CD4-positive, alpha-beta T cell treated with Interleukin-4 for 4 hours (primary cell): ENCODE results near the gene TWF2.

Experiments used
- DNase-seq: peaks from one replicate; pipeline ENCODE4 v3.0.0-alpha.2; 2020

TWF2 gene

DNA sequence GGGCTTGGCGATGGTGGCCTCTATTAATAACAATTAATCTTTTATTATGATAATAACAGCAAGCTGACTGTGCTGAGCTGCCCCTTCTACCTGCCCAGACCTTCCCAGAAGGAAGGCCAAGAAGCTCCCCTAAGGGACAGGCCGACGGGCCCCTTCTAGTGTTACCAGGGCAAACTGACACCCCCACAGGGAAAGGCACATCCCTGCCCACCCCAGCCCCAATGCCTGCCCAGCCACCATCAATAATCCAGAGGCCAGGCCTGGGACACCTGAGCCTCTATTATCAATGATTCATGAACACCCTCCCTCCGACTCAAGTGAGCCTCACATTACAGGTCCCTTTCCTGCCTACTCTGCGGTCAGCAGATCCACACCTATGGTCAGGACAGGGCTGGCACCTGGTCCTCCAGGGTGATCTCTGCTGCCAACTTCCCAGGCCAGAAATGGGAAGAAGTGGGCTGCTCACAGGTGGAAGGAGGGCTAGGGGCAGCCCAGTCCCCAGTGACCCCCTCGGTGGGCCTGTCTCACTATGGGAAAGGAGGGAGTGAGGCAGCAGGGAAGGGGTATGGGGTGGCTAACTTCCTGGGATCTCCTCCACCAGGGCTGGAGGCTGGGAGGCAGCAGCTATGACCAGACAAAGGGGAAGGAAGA is 1.8 kb downstream of the TWF2 start:
- DNase-seq = no peak

DNA sequence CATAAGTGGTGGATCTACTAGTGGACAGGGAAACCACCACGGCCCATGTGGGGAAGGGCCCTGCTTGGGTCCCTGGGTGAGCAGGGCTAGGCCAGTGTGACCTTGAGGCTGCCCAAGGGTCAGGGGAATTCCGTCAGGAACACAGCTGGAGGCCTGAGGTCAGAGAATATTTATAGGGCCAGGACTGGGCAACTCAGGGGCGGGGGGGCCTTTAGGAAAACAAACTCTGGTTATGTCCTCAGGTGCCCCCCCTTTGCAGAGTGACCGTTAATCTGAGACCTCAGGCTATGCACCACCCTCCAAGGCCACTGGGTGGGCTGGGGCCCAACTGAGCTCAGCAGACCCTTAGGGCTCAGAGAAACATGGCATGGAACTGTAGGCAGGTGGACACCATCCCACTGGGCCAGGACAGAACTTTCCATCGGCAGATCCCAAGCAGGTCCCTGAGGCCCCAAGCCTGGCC is 2.5 kb downstream of the TWF2 start:
- no peak for DNase-seq

DNA sequence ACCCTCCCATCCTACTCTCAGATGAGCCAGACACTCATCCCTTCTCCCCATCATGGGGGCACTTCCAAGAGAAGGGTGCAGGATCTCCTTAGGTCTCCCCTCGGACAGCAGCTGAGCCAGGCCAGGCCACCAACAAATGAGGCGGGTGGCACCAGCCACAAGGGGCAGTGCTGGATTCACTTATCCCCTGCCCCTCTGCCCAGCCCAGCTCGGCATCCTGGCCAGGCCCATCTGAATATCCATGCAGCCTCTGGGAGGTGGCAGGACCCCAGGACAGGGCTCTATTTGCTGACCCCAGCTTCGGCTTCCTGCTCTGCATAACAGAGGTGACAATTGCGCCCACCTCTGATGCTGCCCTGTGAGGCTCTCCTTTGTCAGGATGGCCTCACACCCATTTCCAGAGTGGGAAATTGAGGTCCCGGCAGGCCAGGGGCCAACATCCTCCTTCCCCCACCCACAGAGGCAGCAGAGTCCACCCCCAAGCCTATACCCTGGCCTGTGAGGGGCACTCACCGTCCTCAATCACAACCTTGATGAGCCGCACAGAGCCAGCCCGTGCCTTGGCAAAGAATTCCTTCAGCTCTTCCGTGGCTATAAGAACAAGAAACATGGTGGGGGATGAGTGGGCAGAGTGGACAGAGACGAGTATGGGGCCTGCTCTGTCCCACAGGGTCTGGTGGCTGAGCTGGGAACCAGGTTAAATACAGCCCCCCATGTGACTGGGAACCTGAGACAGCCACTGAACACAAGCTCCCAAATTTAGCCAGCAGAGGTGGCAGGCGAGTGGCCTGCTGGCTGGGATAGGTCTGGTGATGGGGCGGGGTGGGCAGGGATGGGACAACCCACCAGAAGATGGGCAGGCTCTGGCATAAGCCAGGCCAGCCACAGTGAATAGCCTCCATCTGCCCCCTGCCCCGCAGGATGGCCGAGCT is 4.2 kb downstream of the TWF2 start:
- no peak for DNase-seq

DNA sequence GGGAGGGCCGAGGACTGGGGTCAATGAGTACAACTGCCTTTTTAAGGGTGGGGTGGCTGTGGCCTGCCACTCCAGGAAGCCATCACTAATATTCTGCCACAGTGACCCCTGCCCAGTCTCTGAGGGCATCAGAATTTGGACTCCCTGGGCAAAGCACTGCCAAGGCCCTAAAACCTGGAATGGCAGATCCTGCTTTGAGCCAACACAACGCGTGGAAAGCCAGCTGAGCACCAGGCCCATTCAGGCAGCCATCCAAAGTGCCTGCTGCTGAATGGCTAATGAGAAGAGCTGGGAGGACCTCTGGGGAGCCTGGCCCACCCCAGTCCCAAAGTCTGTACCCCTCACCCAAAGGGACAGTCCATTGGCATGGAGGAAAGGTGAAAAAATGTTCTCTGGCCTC is 5.0 kb downstream of the TWF2 start:
- DNase-seq = no peak

DNA sequence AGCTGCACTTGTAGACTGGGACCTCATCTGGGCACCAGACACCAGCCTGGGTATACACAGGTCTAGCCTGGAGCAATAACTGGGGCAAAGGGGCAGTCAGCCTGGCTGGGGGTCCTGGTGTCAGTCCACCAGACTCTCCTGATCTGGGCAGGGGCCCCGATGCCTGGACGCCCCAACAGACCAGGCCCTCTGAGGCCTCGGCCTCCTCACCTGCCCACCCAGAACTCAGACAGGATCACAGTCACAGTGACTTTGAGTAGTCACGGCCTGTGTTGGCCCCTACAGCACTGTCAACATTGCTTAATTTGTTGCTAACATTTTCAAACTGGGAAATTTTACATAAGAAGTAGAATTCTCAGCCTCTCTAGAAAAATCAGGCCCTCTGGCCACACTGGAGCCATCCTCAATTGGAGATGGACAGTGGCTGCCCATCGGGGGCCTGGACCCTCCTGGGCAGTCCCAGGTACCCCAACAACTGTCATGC is 5.8 kb downstream of the TWF2 start:
- no peak for DNase-seq

DNA sequence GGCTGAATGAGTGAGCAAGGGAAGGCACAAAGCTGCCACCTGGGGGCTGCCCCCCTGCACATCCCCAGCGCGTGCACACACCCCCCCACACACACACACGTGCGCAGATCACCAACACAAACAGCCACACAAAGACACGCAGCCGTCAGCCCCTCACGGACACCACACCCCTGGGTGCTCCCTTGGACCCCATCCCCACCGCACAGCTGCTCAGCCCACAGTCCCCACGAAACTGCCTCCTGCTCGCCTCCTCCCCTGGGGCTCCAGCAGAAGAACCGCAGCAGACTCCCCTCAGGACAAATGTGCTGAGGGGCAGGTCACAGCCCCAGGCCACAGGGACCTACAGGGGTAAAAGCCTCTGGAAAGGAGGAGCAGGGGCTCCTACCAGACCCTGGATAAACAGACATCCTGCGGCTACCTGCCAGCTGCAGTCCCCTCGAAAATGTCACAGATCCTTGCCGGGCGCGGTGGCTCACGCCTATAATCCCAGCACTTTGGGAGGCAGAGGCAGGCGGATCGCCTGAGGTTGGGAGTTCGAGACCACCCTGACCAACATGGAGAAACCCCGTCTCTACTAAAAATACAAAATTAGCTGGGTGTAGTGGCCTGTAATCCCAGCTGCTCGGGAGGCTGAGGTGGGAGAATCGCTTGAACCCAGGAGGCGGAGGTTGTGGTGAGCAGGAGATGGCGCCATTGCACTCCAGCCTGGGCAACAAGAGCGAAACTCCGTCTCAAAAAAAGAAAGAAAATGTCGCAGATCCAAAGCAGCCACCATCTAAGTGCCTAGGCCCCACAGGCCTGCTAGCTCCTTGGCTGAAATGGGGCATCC is 6.5 kb downstream of the TWF2 start:
- DNase-seq = no peak

DNA sequence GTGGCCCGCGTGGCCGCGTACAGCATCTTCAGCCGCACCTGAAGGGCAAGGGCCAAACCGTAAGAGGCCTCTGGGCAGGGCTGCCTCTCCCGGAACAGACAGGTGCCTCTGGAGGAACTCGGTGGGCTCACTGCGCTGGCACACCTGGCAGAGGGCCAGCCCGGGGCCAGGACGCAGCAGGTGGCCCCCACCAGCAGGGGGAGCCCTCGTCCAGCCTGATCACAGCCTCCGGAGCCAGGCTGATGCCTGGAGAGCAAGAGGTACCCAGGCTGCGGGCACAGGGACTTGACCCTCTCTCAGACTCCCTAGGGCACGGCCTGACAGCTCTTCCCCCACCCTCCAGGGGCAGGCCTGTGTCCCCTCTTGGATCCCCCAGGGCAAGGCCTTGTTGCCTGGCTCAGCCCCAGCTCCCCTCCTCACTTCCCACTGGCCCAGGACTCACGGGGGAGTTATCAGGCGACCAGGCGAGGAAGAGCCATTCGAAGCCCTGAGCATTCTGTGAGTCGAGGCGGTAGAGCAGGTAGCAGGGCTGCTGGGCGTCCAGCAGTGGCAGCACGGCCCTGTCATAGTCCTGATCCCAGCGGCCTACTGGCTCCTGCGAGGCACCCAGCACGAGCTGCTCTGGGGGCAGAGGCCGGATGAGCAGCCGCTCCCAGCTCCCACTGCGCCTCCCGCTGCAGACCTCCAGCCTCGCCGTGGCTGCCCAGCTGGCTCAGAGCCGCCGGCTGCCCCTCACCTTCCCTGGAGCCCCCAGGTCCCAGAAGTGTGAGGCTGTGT is 7.3 kb downstream of the TWF2 start:
- DNase-seq = peak; percentile 76

DNA sequence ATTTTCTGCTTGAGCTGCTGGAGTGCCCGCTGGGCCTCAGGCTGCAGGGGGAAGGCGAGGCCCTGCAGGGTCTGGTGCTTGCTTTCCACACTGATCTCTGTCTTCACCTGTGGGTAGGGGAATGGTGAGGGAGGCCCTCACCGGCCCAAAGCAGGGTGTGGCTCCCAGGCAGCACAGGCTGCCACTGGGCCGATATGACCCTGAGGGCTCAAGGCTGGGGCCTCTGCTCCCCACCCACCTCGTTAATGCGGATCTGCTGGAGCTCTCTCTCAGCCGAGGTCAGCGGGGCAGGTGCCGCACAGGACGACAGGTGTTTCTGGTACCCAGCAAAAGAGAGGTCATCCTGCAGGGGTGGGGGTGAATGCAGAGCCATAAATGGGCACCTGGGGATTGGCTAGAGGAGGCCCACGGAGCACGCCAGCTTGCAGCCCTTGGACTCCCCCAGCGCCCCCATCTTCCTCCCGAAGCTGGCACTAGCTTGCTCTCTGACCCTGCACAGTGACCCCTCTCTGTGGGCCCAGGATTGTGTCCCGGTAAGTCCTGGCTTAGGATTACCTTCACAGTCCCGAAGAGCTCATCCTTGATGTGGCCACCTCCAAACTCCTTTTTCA is 8.0 kb downstream of the TWF2 start:
- no peak for DNase-seq

DNA sequence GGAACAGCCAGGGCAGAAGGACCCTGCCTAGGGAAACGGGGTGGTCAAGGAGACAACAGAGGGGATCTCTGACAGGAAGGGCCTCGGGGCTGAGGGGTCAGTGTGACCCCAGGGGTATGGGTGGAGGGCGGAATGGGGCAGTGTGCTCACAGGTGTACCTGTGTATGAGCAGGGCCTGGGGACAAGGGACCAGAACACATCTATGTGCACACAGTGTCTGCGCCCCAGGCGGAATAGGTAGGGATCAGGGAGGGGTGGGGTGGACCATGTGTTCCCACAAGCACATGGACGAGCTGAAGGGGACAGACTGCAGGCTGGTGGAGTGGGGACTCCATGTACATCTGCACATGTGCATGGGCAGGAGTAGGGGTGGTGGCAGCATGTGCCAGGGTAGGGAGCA is 8.5 kb downstream of the TWF2 start:
- DNase-seq = no peak

DNA sequence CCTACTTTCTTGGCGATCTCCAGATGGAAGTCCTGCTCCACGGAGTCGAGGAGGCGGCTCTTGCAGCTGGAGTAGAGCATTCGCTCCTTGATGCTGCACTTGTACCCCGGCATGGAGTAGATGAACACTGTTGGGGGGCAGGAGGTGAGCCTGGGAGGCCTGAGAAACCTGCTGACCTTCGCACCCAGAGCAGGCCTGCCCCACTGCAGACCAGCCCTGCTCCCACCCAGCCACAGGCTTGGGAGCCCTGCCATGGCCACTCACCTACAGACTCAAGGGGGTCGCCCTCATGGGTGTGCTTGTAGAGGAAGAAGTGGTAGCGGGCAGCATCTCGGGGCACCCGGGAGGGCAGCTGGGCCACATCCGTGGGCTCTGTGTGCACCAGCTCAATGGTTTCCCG is 9.3 kb downstream of the TWF2 start:
- DNase-seq = no peak

DNA sequence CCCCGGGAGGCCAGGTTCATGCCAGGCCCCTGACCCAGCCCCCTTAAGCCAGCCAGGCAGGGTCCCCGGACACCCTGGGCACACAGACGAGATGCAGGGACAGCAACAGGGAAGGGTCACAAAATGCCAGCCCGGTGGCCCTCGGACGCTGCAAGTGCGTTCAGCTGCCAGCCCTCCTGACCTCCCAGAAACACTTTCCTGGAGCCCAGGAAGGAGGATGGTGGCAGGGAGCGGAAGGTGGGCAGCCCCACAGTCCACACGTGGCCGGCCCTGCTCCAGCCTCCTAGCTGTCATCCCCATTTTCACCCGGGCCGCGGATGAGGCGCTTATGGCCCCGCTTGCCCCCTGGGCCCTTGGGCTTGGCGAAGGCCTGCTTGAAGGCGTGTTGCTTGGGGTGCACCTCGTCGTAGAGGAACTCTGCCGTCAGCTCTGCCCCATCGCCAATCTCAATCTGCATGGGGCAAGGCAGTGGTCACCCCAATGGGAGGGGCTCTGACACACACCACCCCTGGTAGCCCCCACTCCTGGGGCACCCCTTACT is 10.1 kb downstream of the TWF2 start:
- no peak for DNase-seq

DNA sequence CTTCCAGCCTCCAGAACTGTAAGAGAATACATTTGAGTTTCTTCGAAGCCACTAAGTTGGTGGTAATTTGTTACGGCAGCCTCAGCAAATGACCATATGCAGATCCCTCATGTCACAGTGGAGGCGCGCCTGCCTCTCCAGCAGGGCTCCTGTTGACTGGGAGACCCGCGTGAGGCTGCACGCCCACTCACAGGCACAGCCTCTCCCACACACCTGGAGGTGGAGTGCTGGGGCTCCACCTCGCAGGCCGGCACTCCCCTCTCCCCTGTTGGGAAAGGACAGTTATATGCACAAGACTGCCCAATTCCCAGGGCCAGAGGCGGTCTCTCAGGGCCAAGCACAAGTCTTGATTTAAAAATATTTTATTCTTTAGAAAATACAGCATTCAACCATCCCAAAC is 10.7 kb downstream of the TWF2 start:
- DNase-seq = no peak

DNA sequence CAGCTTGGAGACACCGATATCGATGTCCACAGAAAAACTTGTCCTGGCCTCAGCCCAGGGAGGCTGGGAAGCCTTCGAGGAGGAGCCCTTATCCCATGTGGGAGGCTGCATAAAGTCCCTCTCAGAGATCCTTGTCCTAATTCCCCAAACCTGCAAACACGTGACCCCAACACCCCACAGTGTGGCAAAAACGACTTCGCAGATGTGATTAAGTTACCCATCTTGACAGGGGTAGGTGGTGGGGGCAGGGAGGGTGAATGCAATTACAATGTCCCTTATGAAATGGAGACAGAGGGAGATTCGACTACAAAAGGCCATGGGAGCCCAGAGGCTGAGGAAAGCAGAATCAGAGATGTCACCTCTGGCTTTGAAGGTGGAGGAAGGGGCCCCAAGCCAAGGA is 11.2 kb downstream of the TWF2 start:
- DNase-seq = no peak

DNA sequence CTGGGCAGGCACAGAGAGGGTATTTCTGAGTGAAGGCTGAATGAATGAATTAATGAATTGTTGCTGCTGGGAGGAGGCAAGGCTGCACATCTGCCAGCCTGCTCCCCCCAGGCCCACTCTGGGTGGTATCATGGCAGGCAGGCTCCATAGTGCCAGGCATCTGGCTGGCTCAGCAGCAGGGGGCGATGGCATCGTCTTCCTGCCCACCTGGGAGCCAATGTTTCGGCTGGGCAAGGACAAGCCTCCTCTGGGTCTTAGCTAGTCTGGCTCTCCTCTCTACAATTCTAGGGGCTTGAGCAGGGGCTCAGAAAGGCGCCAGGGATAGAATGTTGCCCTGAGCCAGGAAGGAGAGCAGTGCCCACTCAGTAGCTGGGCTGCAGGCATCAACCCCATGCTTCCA is 11.8 kb downstream of the TWF2 start:
- no peak for DNase-seq

DNA sequence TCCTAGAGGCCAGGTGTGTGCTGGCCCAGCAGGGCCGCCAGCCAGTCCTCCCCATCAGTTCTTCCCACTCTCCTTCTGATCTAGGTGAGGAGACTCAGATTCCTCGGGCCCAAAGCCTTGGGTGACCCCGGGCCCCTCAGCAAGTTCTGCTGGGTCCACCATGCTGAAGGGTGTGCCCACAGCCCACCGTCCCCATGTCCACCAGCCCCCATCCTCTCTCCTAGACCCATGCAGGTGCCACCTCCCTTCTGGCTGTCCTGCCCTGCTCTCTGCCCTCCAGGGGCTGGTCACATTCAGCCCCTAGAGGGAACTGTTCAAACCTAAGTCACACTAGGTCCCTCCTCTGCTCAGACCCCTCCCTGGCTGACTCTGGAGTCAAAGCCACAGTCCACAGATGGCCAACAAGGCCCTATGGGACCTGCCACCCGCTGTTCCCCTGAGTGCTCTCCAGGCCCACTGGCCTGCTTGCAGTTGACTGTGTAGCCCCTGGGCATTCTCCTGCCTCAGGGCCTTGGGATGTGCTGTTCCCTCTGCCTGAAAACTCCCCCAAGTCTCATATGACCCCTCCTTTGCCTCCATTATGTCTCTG is 12.6 kb downstream of the TWF2 start:
- no peak for DNase-seq

DNA sequence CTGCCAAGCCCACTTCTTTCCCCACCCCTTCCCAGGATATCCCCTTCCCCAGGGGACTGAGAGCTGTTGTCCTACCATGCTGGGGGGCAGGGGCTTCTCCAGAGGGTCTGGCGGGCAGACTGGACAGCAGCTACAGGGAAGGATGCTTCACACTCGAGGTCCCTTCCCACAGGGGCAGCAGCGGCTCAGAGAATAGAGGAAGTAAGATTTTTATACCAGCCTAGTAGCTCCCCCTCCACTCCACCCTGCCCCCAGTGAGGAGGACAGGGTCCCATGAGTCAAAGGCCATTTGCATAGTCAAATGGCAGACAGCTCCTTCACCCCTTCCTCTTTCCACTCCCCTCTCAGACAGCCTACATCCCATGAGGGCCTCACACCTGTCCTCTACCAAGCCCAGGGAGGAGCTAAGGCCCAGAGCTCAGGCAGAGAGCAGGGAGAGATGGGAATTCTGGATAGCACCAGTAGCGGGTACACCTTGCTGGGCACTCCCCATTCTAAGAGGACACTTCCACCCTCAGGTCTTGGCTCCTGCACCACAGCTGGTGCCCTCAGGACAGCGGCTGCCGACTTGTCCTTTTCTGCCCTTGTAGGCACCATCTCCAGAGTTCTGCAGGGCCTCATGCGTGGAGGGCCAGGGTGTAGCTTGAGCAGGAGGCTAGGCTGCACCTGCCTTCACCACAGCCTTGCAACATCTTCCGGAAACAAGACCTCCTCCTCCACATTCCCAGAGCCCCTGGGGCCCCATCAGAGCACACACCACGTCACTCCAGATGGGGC is 13.3 kb downstream of the TWF2 start, which contains the start of gene TLR9:
Gene TLR9, minus strand, starts transcription at position 194 of the 777 bp plus-strand sequence. Its CDS starts 116 bp downstream, at position 78.
- no peak for DNase-seq

DNA sequence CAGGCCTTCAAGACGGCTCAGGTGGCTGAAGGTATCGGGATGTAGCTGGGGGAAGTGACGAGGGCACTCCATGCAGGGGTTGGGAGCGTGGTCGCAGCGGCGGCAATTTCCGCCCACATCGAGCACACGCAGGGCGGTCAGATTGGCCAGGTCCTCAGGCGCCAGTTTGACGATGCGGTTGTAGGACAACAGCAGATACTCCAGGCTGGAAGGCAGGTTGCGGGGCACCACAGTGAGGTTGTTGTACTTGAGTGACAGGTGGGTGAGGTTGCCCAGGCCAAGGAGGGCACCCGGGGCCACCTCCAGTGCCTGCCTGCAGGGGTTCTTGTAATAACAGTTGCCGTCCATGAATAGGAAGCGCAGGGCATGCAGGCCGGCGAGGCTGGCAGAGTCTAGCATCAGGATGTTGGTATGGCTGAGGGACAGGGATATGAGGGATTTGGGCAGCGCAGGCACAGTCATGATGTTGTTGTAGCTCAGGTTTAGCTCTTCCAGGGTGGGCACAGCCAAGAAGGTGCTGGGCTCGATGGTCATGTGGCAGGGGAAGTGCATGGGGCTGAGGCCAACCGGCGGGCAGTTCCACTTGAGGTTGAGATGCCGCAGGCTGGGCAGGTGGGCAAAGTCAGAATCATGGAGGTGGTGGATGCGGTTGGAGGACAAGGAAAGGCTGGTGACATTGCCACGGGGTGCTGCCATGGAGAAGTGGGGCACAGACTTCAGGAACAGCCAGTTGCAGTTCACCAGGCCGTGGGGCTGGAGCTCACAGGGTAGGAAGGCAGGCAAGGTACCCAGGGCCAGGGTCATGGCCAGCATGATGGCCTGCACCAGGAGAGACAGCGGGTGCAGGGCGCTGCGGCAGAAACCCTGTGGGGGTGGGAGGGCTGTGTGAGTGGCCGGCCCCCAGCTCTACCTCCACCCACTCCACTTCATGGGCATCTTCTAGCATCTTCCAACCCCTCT is 15.2 kb downstream of the TWF2 start:
- no peak for DNase-seq

DNA sequence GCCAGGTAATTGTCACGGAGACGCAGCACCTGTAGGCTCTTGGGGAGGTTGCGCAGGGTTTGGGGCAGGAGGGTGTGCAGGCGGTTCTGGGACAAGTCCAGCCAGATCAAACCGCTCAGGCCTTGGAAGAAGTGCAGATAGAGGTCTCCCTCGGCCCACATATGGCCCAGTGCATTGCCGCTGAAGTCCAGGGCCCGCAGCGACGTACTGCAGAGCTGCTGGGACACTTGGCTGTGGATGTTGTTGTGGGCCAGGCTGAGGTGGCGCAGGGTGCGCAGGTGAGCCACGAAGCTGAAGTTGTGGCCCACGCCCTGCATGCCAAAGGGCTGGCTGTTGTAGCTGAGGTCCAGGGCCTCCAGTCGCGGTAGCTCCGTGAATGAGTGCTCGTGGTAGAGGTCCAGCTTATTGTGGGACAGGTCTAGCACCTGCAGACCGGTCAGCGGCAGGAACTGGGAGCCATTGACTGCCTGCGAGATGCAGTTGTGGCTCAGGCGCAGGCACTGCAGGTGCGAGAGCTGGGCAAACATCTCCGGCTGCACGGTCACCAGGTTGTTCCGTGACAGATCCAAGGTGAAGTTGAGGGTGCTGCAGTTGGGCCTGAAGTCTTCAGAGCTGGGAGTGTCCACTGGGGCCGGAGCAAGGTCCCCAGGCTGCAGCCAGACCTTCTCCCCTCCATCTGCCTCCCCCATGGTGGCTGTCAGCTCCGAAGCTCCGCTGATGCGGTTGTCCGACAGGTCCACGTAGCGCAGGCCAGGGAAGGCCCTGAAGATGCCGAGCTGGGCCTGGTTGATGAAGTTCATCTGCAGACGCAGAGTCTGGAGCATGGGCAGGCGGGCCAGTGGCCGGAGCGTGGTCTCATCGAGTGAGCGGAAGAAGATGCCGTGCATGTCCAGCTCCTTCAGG is 16.4 kb downstream of the TWF2 start:
- DNase-seq = no peak
